VCaP (cell line): Measurements from ENCODE around the gene FBXW2.

ENCODE experiments used
- H3K27ac ChIP-seq: fragments of 450-650 bp; 2 replicates; pipeline ENCODE4 v1.5.1; 2017
- CTCF ChIP-seq: fragments of 450-650 bp; conservative IDR thresholded peaks from 2 replicates; pipeline ENCODE4 v1.5.1; 2017; ENCODE audit warnings: mild to moderate bottlenecking, moderate library complexity

Gene FBXW2

GRCh38 chr9:120830865-120831264 lies 37.6 kb upstream of the FBXW2 start:
- no peak for TF ChIP-seq CTCF
- H3K27ac ChIP-seq, result no peak overlapping the region

GRCh38 chr9:120830151-120830550 lies 36.9 kb upstream of the FBXW2 start:
- TF ChIP-seq CTCF, result no peak
- no peak overlapping the region for H3K27ac ChIP-seq

- H3K27ac ChIP-seq, result no peak overlapping the region
- TF ChIP-seq CTCF, result no peak
These were observed 36.4 kb upstream of the FBXW2 start for GRCh38 chr9:120829650-120830049.

- no peak for TF ChIP-seq CTCF
- peak overlapping the region; percentile 73 for H3K27ac ChIP-seq
These were observed 26.9 kb upstream of the FBXW2 start for GRCh38 chr9:120820095-120820494.

- no peak for TF ChIP-seq CTCF
- H3K27ac ChIP-seq, result no peak overlapping the region
These were observed 25.4 kb upstream of the FBXW2 start for GRCh38 chr9:120818595-120818994.

GRCh38 chr9:120815075-120815474 lies 21.9 kb upstream of the FBXW2 start:
- H3K27ac ChIP-seq, result no peak overlapping the region
- TF ChIP-seq CTCF, result no peak

- no peak overlapping the region for H3K27ac ChIP-seq
- no peak for TF ChIP-seq CTCF
These were observed 15.7 kb upstream of the FBXW2 start for GRCh38 chr9:120808931-120809330.
